GM10248 (cell line): ENCODE data around the gene PTPN3.
"Not testable (repeated sequence)": the region's sequence is repeated elsewhere in the genome, so short reads cannot be mapped to it uniquely, and the experiment has no call there.

Experiments
- CTCF ChIA-PET: fragments of 300-600 bp; sonication (Branson Sonifier 250); formaldehyde crosslinking; extraction: SDS; loops from one replicate; lab custom pipeline; 2021; ENCODE audit warnings: antibody characterized with exemption; lab: Yijun Ruan, JAX
- POLR2A ChIA-PET: fragments of 350-650 bp; sonication (Branson Sonifier 250); formaldehyde crosslinking; extraction: SDS; loops from one replicate; lab custom pipeline; 2020; ENCODE audit warnings: antibody characterized with exemption; lab: Yijun Ruan, JAX
- DNase-seq: peaks from one replicate; pipeline ENCODE4 v3.0.0; 2012; ENCODE audit errors: extremely low spot score
- TF ChIP-seq, protein P1 (sequence below): IDR thresholded peaks from 2 replicates; pipeline ENCODE4 v1.5.1; 2012; ENCODE audit warnings: mild to moderate bottlenecking, low read depth; ENCODE audit errors: extremely low read depth, missing control alignments, control extremely low read depth

The PTPN3 gene

GRCh38 chr9:109379513-109379912 lies 118.6 kb downstream of the PTPN3 start:
- ChIA-PET CTCF (interaction anchor here (1.0 to 1.2 kb wide), 3 partner anchors 14 to 42 kb away, joined by 3 to 4 read pairs (median 3); no protein-coding TSS in a partner anchor), POLR2A (no interaction called here)
- DNase-seq = no peak
- TF ChIP-seq, protein P1, sequence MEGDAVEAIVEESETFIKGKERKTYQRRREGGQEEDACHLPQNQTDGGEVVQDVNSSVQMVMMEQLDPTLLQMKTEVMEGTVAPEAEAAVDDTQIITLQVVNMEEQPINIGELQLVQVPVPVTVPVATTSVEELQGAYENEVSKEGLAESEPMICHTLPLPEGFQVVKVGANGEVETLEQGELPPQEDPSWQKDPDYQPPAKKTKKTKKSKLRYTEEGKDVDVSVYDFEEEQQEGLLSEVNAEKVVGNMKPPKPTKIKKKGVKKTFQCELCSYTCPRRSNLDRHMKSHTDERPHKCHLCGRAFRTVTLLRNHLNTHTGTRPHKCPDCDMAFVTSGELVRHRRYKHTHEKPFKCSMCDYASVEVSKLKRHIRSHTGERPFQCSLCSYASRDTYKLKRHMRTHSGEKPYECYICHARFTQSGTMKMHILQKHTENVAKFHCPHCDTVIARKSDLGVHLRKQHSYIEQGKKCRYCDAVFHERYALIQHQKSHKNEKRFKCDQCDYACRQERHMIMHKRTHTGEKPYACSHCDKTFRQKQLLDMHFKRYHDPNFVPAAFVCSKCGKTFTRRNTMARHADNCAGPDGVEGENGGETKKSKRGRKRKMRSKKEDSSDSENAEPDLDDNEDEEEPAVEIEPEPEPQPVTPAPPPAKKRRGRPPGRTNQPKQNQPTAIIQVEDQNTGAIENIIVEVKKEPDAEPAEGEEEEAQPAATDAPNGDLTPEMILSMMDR = no peak

GRCh38 chr9:109378316-109378715 lies 119.8 kb downstream of the PTPN3 start:
- ChIA-PET POLR2A (no interaction called here), CTCF (interaction anchor here (0.7 to 1.5 kb wide), 6 partner anchors 22 to 195 kb away, joined by 3 to 4 read pairs (median 3); no protein-coding TSS in a partner anchor)
- TF ChIP-seq, protein P1 = no peak
- no peak for DNase-seq

GRCh38 chr9:109372246-109372645 lies 125.9 kb downstream of the PTPN3 start:
- DNase-seq = no peak
- ChIA-PET CTCF (no interaction called here), POLR2A (no interaction called here)
- TF ChIP-seq, protein P1 = no peak

GRCh38 chr9:109371374-109371773 lies 126.7 kb downstream of the PTPN3 start:
- DNase-seq = no peak
- TF ChIP-seq, protein P1 = no peak
- CTCF ChIA-PET = interaction anchor here (1.0 kb wide), 1 partner anchor 188 kb away, joined by 3 read pairs; no protein-coding TSS in a partner anchor
- POLR2A ChIA-PET = no interaction called here

DNA sequence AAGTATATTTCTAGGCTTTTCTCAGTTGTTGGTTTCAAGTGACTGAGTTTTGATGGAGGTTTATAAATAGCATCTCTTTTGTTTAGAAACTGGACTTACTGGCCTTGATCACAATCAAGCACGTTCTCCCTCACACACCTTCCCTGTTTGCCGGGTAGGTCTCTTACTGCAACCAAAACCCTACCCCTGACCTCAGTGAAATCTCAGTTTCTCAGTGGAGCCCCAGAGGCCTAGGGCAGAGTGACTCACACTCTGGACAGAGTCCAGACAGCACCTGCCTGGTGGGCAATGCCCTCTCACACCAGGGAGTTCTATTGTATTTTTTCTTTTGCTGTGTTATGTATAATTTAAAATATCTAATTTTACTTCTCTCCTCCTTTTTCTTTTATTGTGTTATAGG lies 128.8 kb downstream of the PTPN3 start:
- TF ChIP-seq, protein P1 = no peak
- ChIA-PET POLR2A (no interaction called here), CTCF (interaction anchor here (0.6 to 1.5 kb wide), 2 partner anchors 16 to 45 kb away, joined by 3 read pairs; no protein-coding TSS in a partner anchor)
- no peak for DNase-seq

- TF ChIP-seq, protein P1 = no peak
- DNase-seq = no peak
- POLR2A ChIA-PET = no interaction called here
- CTCF ChIA-PET = interaction anchor here (1.0 to 1.2 kb wide), 2 partner anchors 18 to 109 kb away, joined by 3 read pairs; no protein-coding TSS in a partner anchor
Observed at GRCh38 chr9:109360771-109361170, 137.3 kb downstream of the PTPN3 start.

DNA sequence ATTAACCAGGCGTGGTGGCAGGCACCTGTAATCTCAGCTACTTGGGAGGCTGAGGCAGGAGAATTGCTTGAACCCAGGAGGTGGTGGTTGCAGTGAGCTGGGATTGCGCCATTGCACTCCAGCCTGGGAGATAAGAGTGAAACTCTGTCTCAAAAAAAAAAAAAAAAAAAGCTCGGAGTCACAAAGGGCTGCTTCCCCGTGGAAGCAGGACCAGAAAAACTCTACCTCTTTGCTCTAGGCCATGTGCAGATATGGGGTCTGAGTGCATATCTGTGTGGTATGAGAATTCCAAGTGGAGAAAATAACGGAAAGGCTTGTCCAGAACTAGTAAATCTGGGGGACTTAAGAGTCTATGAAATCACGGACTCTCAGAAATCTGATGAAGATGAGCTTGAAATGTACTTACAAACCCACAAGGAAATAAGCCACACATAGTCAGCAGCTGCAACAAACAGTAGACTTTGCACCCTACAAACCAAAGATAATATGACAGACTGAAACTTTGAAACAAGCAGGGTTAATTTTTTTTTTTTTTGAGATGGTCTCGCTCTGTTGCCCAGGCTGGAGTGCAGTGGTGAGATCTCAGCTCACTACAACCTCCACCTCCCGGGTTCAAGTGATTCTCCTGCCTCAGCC lies 139.0 kb downstream of the PTPN3 start:
- CTCF ChIA-PET = interaction anchor here (0.7 to 1.4 kb wide), 2 partner anchors 13 to 52 kb away, joined by 3 read pairs; no protein-coding TSS in a partner anchor

More for the DNA sequence above, 139.0 kb downstream of the PTPN3 start:
- DNase-seq, POLR2A ChIA-PET: not testable (repeated sequence)
